Ovary (tissue), 9 donors: Measurements from ENCODE around the gene RNF39. TPM values are rescaled to one million over a fixed set of nuclear protein-coding genes. Genes with fewer than 3 reads are reported as not detected.
A peak's percentile ranks its signal among the peaks of the same experiment; 100 is the strongest.

Experiments used
- DNase-seq, 5 donors: peaks; one replicate each; pipeline ENCODE4 v3.0.0-alpha.2; 2019 to 2020
- H3K27ac ChIP-seq, 2 donors: fragments of 200-600 bp; one replicate each; pipeline versions ENCODE4 v1.5.1 to v1.8.0; 2019 to 2022
- H3K27me3 ChIP-seq: fragments of 200-600 bp; one replicate; pipeline ENCODE4 v1.8.0; 2022
- H3K36me3 ChIP-seq: fragments of 200-600 bp; sonication (generic); one replicate; pipeline ENCODE4 v1.5.1; 2019
- H3K4me1 ChIP-seq: one replicate; pipeline ENCODE4 v1.8.1; 2013; ENCODE audit warnings: mild to moderate bottlenecking, moderate library complexity; ENCODE audit not compliant: insufficient read depth
- H3K4me3 ChIP-seq: fragments of 200-600 bp; sonication (generic); one replicate; pipeline ENCODE4 v1.5.1; 2017
- H3K9me3 ChIP-seq, 2 donors: fragments of 200-600 bp in 1 of 2; sonication (generic) in 1 of 2; one replicate each; pipeline versions ENCODE4 v1.5.1 to v1.8.1; 2013 to 2019; ENCODE audit warnings: mild to moderate bottlenecking in 1 of 2, moderate library complexity in 1 of 2
- CTCF ChIP-seq, 3 donors: fragments of 450-650 bp in 2 of 3; fragments of 200-600 bp in 1 of 3; IDR thresholded peaks; one replicate each; pipeline versions ENCODE4 v1.5.1 to v1.8.0; 2016 to 2022; ENCODE audit warnings: antibody characterized with exemption in 3 of 3, mild to moderate bottlenecking in 1 of 3
- EP300 ChIP-seq: sonication (generic); formaldehyde crosslinking; IDR thresholded peaks from one replicate; pipeline ENCODE4 v1.6.1; 2017; ENCODE audit warnings: antibody characterized with exemption
- POLR2A ChIP-seq: fragments of 450-650 bp; IDR thresholded peaks from one replicate; pipeline ENCODE4 v1.6.1; 2017; ENCODE audit warnings: antibody characterized with exemption, mild to moderate bottlenecking, moderate library complexity
- WGBS, 3 donors: extraction: QIAGEN DNeasy Blood & Tissue Kit in 1 of 3; methylation state at CpG; one replicate each; pipeline versions ENCODE4 v1.1.5 to v1.1.7; 2013 to 2017; 5-methylcytosine and 5-hydroxymethylcytosine counted together
- intact Hi-C, 4 donors: fragments of 100-400 bp; cut with DNase I; formaldehyde crosslinking; loops; one replicate each; pipeline versions ENCODE4 v1.11.0 to v1.15.1; 2022 to 2023
- polyA plus RNA-seq, 2 donors: library from polyadenylated mRNA; stranded (reverse); fragments of 200-250 nt in 1 of 2; fragments of 350-450 nt in 1 of 2; fragmentation: Illumina TruSeq in 1 of 2; extraction: RNeasy Lipid Tissue Mini Kit (QIAGEN cat#74804) in 1 of 2; gene quantifications; one replicate each; pipeline ENCODE4 v1.2.3, GENCODE V29; 2013 to 2014
- total RNA-seq, 7 donors: library from RNA; depleted of rRNA in 2 of 7; stranded (reverse); fragments of >200 nt in 2 of 7; fragmentation: NEBNext Ultra II Directional in 3 of 7; extraction: Animal tissue kit (Norgen Biotek cat#: 25700) in 3 of 7; gene quantifications; one replicate each; pipeline versions ENCODE4 v1.1.0 to v1.2.4, GENCODE V29; 2016 to 2023
- donor health status: DM: no; HTN: no; CAD: no; lungs with moderate emphysema.
- donor health status: DM: no; HTN: no; CAD: no.
- donor health status: Bipolar disorder and iron deficiency.
- donor health status: DM: yes; HTN: yes; CAD: no.
- donor health status: DM: no; HTN: no; CAD: no.
- donor health status: DM: yes; HTN: yes; CAD: no.

The RNF39 gene
- total and polyA plus RNA-seq, 9 donors = 0.28 to 3.1 (median 0.97) TPM; not detected in 1

GRCh38 chr6:30102414-30102969, 26.9 kb upstream of the RNF39 start:
- Histone ChIP-seq H3K9me3 (no peaks in the 10 kb centered on the region), H3K27me3 (no peaks in the 10 kb centered on the region), H3K36me3 (no peaks in the 10 kb centered on the region), H3K27ac (peak overlapping the region in 1 of 2 donors; percentile 53), H3K4me1 (peaks cover 14% of the 10 kb centered on the region), H3K4me3 (peak overlapping the region; percentile 30)
- TF ChIP-seq POLR2A (no peak), CTCF (IDR thresholded peaks at IDR 0.05) (no peak), EP300 (no peak)
- WGBS, 3 donors = 56 to 63% (median 56%) methylated on average over 15 of the region's 15 CpGs
- DNase-seq = peak in 1 of 5 donors; percentile 41
- intact Hi-C loops = loop anchor here in 1 of 4 donors (2.0 kb wide), 1 partner anchor 24 kb away; no protein-coding TSS in a partner anchor

GRCh38 chr6:30101444-30102413, 26.2 kb upstream of the RNF39 start:
- WGBS, 3 donors = 2 to 4% (median 3%) methylated on average over 50 to 51 of the region's 51 CpGs

GRCh38 chr6:30100585-30101443, 25.2 kb upstream of the RNF39 start:
- Histone ChIP-seq H3K4me1 (peaks cover 14% of the 10 kb centered on the region), H3K36me3 (no peaks in the 10 kb centered on the region), H3K27ac (no peak overlapping the region), H3K4me3 (peak overlapping the region; percentile 8), H3K9me3 (no peaks in the 10 kb centered on the region), H3K27me3 (no peaks in the 10 kb centered on the region)
- peak in 4 of 5 donors; percentile 18 to 47 (median 28) for DNase-seq
- WGBS, 3 donors = 2 to 3% (median 2%) methylated on average over 46 to 47 of the region's 47 CpGs
- intact Hi-C loops = no loop called here
- no peak for TF ChIP-seq POLR2A
- TF ChIP-seq EP300 = no peak

More at GRCh38 chr6:30101444-30102413, 26.2 kb upstream of the RNF39 start:
- Histone ChIP-seq H3K27ac (peak overlapping the region in 1 of 2 donors; percentile 53), H3K27me3 (no peaks in the 10 kb centered on the region), H3K4me1 (peaks cover 14% of the 10 kb centered on the region), H3K36me3 (no peaks in the 10 kb centered on the region), H3K9me3 (no peaks in the 10 kb centered on the region), H3K4me3 (peak overlapping the region; percentile 30)
- intact Hi-C loops = loop anchor here in 1 of 4 donors (2.0 kb wide), 1 partner anchor 25 kb away; no protein-coding TSS in a partner anchor
- peak; percentile 79 to 90 (median 87) for DNase-seq
- TF ChIP-seq EP300 (no peak), CTCF (IDR thresholded peaks at IDR 0.05) (no peak), POLR2A (no peak)

- Histone ChIP-seq H3K4me1 (peaks cover 14% of the 10 kb centered on the region), H3K4me3 (no peak overlapping the region), H3K27me3 (no peaks in the 10 kb centered on the region), H3K9me3 (no peaks in the 10 kb centered on the region), H3K27ac (no peak overlapping the region), H3K36me3 (no peaks in the 10 kb centered on the region)
- intact Hi-C loops = no loop called here
- 20 to 25% (median 20%) methylated on average over 8 of the region's 8 CpGs for WGBS, 3 donors
- no peak for DNase-seq
- TF ChIP-seq CTCF (IDR thresholded peaks at IDR 0.05) (no peak), EP300 (no peak), POLR2A (no peak)
Measured at GRCh38 chr6:30100154-30100553, 24.6 kb upstream of the RNF39 start.
